HG02884 (cell line): ENCODE measurements around the gene ULK4.
"Not testable (repeated sequence)": the region's sequence is repeated elsewhere in the genome, so short reads cannot be mapped to it uniquely, and the experiment has no call there.

Experiments
- ATAC-seq: cut with Tn5 transposase; IDR thresholded peaks from one replicate; pipeline ENCODE4 v1.9.1; 2021; ENCODE audit warnings: mild to moderate bottlenecking, moderate library complexity; ENCODE audit not compliant: unreplicated experiment

Gene ULK4

DNA sequence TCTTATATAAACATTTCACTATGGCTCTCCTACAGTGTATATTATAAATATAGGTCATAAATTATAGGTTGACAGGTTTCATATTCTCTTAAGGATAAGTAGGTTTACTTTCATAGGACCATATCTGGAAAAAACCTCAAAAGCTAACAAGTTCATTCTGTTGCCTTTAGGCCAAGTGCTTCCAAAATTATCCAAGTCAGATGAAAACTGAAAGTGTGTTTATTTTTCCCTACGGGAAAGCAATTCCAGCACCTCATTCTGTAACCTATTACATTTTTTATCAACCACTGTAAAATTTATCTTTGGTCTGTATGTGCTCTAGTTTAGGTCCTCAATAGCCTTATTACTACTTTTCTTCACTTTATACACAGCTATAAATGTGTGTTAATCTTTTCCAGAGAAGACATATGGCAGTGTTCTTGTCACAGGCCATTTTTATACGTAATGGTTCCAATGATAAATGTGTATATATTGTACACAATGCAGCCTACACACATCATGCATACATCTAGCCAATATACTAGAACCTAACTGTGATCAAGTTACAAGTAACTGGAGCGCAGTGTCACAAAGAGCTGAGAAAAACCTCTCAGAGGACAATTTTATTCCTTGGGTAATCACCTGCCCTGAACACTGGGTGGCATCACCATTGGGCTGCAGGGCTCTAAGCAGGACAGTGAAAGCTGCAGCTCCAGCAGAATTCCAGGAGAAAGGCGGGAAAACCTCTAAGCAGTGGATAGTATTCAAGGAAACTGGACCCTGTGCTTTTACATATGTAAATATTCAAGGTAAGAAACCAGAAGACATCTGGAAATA lies 511.3 kb downstream of the ULK4 start:
- no peak for ATAC-seq

DNA sequence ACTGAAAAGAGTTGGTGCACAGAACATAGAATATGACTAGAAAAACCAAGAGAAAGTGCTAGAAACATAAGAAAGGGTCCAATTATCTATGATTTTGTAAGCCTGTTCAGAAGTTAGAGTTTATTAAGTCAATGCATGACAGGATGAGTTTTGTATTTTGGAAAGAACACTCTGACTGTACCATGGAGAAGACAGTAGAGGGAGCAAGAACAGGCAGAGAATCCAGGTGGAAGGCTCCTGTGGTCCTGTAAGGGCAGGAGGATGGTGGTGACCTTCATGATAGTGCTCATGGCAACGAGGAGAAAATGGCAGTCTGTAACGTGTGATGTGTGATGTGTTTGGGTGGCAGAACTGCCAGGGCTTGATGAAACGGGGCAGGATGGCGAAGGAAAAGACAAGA lies 513.5 kb downstream of the ULK4 start:
- no peak for ATAC-seq

DNA sequence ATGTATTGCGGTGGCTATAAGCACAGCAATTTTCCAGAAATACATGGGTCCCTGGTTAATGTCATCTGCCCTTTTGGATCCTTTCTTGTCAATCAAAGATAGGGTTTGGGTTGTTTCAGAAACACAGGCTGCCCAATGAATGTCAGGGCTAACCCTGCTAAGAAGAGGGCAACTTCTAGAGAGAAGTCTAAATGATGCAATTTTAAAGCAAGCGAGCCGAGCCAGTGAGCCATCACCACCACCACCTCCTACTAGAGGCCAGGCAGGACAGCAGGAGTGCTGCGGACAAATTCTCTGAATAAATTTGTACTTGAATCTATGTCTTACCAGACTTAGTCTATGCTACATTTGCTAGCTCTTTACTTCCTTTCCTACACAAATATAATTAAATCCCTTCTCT lies 514.2 kb downstream of the ULK4 start:
- no peak for ATAC-seq

DNA sequence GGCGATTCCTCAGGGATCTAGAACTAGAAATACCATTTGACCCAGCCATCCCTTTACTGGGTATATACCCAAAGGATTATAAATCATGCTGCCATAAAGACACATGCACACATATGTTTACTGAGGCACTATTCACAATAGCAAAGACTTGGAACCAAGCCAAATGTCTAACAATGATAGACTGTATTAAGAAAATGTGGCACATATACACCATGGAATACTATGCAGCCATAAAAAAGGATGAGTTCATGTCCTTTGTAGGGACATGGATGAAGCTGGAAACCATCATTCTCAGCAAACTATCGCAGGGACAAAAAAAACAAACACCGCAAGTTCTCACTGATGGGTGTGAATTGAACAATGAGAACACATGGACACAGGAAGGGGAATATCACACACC lies 515.6 kb downstream of the ULK4 start:
- not testable (repeated sequence) for ATAC-seq

DNA sequence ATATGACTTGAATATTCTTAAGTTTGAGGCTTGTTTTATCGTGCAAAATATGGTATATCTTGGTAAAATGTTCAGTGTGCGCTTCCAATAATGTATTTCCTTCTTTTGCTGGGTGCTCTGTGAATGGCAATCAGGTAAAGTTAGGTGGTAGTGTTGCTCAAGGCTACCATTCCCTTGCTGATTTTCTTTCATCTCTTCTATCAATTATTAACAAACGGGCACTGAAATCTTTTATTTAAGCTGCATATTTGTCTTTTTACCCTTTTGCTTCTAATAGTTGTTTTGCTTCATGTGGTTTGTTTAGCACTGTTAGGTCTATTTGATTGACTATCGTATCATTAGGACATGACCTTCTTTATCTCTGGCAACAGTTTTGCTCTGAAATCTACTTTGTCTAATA lies 520.3 kb downstream of the ULK4 start:
- no peak for ATAC-seq

DNA sequence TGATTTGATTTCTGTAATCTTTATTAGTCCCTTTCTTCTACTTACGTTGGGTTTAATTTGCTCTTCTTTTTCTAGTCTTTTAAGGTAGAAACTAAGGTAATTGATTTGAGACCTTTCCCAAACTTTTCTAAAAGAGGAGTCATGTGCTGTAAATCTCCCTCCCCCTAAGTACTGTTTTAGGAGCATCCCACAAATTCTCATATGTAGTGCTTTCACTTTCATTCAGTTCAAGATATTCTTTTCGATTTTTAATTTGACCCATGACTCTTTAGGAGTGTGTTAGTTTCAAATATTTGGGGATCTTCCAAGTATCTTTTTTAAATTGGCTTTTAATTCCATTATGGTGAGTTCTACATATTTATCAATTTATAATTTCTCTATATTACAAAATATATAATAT lies 520.8 kb downstream of the ULK4 start:
- ATAC-seq = no peak

DNA sequence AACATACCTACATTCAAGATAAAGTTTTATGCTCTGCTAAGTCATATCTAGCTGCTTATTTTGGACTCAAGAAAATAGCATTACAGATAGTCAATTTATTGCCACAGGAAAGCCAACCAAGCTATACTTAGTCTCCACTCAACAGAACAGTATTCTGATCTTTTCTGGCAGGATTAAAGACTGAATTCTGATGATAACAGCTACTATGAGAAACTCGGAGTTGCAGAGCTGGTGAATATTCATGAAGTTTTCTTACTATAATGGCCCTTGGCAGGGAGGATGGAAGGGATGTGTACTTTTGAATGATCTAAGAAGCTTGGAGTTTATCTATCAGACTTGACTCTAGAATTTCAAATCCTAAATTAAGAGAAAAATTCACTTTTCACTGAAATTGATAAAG lies 524.9 kb downstream of the ULK4 start:
- ATAC-seq = no peak

DNA sequence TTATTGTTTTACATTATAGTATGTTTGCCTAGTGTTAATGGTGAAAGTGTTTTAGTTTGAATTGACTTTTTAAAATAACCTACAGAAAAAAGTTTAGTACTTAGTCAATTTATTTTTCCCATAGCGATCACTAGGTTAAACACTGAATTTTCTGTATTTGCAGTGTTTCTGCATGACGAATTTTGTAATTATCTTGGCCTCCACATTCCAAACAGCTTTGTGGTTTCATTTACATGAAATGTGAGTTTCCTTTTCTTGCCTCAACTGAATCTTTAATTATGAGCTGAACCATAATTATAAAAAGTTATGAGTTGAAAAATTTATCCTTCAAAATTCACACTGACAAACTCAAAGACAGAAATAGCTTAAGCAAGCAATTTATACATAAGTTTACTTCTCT lies 527.1 kb downstream of the ULK4 start:
- ATAC-seq = no peak

DNA sequence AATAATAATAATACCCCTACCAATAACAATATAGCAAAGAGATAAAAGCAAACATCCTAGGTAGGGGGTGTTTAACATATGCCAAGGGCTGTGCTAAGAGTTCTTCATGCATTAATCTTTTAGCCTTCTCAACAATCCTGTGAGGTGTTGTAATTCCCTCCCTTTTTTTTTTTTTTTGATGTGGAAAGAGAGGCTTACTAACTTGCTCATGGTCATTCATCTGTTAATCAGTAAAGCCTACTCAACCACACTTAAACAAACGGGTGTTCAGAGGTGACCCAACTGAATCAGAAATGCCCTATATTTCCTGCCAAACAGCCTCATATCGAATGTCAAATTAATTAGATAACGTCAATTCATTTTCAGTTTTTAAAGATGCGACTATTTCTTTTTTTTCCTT lies 530.5 kb downstream of the ULK4 start:
- no peak for ATAC-seq

DNA sequence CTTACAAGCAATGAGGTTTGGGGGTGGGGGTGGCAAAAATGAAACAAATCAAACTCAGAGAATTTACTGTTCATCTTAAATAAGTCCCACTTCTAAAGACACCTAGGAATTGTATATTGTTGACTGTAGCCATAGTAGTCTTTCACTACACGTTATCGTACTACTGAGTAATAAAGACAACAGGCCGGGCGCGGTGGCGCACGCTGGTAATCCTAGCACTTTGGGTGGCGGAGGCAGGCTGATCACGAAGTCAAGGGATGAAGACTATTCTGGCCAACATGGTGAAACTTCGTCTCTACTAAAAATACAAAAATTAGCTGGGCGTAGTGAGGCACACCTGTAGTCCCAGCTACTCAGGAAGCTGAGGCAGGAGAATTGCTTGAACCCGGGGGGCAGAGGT lies 531.0 kb downstream of the ULK4 start:
- ATAC-seq = no peak

DNA sequence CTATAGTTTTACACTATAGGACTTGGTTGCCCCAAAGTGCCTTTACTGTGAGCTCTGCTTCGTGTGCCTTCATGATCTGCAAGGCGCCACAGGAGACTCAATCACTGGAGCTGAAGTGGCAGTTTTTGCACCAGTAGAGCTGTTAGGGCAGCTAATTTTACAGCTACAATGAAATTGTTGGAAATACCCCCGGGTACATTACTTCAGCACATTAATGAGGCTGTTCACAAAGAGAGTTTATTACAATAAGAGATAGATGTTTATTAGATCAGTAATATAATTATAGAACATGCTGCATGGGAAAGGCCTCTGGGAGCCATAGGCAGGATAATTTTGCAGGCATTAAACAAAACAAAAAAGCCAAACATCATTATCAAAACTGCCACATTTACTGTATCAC lies 531.5 kb downstream of the ULK4 start:
- no peak for ATAC-seq

DNA sequence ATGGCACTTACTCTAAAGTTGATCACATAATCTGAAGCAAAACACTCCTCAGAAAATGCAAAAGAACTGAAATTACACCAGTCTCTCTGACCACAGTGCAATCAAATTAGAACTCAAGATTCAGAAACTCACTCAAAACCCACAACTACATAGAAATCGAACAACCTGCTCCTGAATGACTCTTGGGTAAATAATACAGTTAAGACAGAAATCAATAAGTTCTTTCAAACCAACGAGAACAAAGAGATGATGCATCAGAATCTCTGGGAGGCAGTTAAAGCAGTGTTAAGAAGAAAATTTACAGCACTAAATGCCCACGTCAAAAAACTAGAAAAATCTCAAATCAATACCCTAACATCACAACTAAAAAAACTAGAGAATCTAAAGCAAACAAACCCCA lies 535.4 kb downstream of the ULK4 start:
- ATAC-seq = no peak

DNA sequence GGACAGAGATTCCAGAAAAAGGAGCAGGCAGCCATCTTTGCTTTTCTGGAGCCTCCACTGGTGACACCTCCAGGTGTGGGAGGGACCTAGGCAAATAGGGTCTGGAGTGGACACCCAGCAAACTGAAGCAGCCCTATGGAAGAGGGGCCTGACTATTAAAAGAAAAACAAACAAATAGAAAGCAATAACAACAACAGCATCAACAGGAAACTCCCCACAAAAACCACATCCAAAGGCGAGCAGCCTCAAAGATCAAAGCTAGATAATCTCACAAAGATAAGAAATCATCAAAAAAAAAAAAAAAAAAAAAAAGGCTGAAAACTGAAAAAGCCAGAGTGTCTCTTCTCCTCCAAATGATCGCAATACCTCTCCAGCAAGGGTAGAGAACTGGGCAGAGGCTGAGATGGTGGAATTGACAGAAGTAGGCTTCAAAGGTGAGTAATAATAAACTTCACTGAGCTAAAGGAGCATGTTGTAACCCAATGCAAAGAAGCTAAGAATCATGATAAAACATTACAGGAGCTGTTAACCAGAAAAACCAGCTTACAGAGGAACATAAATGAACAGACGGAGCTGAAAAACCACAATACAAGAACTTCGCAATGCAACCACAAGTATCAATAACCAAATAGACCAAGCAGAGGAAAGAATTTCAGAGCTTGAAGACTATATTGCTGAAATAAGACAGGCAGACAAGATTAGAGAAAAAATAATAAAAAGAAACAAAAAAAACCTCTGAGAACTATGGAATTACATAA lies 537.2 kb downstream of the ULK4 start:
- no peak for ATAC-seq

DNA sequence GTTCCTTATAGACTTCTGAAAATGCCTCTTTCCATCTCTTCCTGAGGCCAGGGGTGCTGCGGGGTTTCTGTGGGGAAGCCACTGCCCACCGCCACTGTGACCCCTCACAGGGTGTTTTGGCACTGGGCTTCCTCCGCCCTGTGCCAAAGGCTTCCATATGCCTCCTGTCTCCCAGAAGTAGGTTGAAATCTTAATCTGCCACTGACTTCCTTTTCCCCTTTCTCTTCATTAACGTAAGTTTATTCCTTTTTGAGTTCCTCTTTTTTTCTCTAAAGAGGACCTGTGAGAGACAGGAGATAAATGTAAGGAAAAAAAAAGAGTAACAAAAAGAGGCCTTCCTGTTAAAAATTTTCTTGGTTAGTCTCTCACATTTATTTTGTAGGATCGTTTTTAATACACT lies 542.1 kb downstream of the ULK4 start:
- ATAC-seq = no peak

DNA sequence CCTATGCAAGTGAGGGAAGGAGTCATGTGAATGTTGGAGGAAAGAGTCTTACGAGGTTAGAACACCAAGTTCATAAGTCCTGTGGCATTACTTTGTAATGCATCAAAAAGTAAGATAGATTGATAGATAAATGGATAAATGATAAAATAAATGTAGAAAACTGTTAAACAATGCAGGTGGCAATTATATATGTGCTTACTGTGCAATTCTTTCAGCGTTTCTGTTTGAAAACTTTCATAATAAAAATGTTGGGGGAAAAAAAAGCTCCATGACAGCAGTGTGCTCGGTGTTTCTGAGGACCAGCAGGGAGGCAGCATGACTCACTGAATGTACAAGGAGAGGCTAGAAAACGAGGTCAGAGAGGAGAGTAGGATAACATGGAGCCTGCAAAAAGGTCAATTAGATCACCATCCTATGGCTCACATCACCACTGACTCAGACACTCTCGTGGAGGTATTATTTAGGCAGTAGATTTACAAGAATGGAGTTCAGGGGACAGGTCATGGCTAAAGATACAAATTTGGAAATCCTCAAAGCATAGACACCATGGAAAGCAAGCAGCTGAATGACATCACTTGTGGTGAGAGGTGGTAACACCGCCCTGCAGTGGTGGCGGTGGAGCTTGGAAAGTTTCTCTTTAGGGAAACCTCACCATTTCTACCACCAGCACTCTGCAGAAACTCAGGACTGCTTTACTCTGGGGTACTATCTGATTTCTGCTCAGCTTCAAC lies 542.8 kb downstream of the ULK4 start:
- no peak for ATAC-seq

DNA sequence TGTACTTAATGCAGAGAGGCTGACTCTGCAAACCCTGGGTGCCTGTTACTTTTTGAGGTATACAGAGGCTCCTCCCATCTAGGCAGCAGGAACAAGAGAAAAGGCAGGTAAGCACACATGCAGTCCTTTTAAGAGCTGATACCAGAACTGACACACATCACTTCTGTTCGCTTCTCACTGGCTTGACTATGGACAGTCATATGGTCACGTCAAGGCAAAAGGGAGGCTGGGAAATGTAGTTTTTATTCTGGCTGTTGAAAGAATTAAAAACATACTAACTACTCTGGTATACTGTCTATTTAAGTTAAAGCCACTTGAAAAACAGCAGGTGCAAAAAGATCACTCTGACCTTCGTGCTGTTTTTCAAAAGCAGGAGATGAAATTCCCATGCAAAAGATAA lies 544.3 kb downstream of the ULK4 start:
- no peak for ATAC-seq

DNA sequence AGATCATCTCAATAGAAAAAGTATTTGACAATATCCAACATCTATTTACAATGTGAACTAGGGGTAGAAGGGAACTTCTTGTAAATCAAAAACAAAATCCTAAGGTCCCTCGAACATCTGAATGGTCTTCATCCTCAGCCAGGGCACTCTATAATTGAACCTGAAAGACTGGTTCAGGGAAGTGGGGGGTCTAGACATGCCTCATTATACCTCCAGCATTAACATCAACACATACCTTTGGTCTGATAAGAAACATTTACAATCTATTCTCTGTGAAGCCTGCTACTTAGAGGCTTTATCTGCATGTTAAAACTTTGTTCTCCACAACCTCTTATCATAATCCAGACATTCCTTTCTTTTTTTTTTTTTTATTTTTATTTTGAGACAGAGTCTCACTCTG lies 550.8 kb downstream of the ULK4 start:
- no peak for ATAC-seq

DNA sequence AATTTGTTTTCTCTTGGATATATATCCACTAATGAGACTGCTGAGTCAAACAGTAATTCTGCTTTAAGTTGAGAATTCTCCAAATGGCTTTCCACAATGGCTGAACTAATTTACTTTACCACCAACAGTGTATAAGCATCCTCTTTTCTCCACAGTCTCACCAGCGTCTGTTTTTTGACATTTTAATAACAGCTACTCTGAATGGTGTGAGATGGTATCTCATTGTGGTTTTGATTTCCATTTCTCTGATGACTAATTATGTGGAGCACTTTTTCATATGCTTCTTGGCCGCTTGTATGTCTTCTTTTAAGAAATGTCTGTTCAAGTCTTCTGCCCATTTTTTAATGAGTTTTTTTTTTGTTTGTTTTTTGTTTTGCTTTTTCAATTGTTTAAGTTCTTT lies 556.4 kb downstream of the ULK4 start:
- no peak for ATAC-seq

DNA sequence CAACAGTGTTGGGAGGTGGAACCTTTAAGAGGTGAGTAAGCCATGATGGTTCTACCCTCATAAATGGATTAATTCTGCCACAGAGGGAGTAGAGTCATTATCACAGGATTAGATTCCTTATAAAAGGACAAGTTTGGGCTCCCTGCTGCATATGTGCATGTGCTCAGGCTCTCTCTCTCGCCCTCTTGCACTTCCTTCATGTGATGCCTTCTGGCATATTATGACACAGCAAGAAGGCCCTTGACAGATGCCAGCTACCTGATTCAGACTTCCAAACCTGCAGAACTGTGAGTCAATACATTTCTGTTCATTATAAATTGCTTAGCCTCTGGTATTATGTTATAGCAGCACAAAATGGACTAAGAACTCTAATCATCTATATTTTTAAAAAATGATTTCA lies 557.3 kb downstream of the ULK4 start:
- no peak for ATAC-seq

DNA sequence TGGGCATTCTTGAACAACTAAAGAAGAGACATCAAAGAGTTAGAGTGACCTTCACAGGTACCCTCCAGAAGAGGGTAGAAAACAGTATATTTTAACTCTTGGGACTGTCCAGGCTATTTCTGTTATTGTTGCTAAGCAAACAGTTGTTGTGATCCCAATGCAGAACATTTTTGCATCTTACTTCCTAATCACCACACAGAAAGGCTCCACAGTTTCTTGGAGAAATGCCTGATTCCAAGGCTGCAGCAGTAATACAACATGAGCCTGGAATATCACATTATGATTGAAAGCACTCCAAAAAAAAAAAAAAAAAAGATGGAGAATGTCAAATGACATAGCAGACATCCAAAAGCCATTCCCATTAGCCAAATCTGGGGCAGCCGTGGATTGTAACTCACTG lies 567.0 kb downstream of the ULK4 start:
- no peak for ATAC-seq

DNA sequence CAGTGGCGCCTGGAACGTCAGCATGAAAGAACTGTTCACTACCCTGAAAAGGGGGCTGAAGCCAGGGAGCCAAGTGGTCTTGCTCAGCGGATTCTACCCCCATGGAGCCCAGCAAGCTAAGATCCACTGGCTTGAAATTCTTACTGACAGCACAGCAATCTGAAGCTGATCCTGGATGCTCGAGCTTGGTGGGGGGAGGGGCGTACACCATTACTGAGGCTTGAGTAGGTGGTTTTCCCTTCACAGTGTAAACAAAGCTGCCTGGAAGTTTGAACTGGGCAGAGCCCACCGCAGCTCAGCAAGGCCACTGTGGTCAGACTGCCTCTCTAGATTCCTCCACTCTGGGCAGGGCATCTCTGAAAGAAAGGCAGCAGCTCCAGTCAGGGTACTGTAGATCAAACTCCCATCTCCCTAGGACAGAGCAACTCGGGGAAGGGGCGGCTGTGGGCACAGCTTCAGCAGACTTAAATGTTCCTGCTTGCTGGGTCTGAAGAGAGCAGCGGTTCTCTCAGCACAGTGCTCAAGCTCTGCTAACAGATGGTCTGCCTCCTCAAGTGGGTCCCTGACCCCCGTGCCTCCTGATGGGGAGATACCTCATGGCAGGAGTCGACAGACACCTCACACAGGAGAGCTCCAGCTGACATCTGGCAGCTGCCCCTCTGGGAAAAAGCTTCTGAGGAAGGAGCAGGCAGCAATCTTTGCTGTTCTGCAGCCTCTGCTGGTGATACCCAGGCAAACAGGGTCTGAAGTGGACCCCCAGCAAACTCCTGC lies 591.0 kb downstream of the ULK4 start:
- ATAC-seq = not testable (repeated sequence)
